M059J (cell line): ENCODE results near the gene MEIOC. TPM values are rescaled to one million over a fixed set of nuclear protein-coding genes. Genes with fewer than 3 reads are reported as not detected.
"Not testable (repeated sequence)": the region's sequence is repeated elsewhere in the genome, so short reads cannot be mapped to it uniquely, and the experiment has no call there.

Experiments used
- DNase-seq: peaks from one replicate; pipeline ENCODE4 v3.0.0-alpha.2; 2012; ENCODE audit warnings: low read depth
- total RNA-seq: library from RNA; depleted of rRNA; stranded (reverse); fragments of >200 nt; shearing (Covaris generic); gene quantifications from 2 replicates; pipeline ENCODE4 v1.2.3, GENCODE V29; 2014

The MEIOC gene
- total RNA-seq, 1 experiment from 2014 or later, result not detected

GRCh38 chr17:44647736-44648135 lies 8.5 kb upstream of the MEIOC start:
- no peak for DNase-seq

GRCh38 chr17:44648963-44649362 lies 7.3 kb upstream of the MEIOC start:
- DNase-seq, result no peak

GRCh38 chr17:44651228-44651627 lies 5.0 kb upstream of the MEIOC start:
- no peak for DNase-seq

DNA sequence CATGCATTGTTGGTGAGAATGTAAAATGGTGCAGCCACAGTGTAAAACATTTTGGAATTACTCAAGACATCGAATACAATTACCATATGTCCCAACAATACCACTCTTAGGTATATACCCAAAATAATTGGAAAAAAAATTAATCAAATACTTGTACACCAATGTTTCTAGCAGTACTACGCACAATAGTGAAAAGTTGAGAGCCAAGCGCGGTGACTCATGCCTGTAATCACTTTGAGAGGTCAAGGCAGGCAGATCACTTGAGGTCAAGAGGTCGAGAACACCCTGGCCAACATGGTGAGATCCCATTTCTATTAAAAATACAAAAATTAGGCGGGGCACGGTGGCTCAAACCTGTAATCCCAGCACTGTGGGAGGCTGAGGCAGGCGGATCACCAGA lies 3.5 kb upstream of the MEIOC start:
- DNase-seq, result no peak

- DNase-seq, result no peak
Measured at GRCh38 chr17:44653384-44653783, 2.9 kb upstream of the MEIOC start.

DNA sequence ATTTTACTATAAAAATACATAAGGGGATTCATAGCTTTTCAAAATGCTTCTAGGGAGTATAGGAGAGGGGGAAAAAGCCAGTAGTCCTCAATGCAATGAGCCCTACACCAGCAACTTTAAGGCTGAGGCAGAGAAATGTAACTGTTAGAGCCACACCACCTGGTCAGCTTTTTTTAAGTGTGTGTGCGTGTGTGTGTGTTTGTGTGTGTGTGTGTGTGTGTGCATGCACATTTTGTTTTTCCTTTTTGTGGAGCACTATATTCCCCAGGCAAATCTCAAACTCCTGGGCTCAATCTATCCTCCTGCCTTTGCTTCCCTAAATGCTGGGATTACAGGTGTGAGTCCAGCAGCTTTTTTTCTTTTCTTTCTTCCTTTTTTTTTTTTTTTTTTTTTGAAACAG lies 2.3 kb upstream of the MEIOC start:
- no peak for DNase-seq

DNA sequence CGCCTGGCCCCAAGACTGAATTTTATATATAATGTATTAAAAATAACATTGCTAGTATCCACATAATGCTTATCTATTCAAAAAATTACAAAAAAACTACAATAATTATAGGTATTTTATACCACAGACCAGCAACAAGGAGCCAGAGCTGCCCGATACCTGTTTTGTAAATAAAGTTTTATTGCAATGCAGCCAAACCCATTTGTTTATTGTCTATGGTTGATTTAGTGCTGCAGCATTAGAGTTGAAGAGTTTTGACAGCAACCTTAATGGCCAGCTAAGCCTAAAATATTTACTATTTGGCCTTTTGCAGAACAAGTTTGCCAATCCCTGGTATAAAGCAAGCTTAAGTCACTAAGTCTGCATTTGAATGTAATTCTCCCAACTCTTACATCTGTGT lies 5.6 kb downstream of the MEIOC start:
- DNase-seq, result no peak

GRCh38 chr17:44663095-44663494 lies 6.8 kb downstream of the MEIOC start:
- DNase-seq, result no peak

GRCh38 chr17:44664867-44665266 lies 8.6 kb downstream of the MEIOC start:
- no peak for DNase-seq

DNA sequence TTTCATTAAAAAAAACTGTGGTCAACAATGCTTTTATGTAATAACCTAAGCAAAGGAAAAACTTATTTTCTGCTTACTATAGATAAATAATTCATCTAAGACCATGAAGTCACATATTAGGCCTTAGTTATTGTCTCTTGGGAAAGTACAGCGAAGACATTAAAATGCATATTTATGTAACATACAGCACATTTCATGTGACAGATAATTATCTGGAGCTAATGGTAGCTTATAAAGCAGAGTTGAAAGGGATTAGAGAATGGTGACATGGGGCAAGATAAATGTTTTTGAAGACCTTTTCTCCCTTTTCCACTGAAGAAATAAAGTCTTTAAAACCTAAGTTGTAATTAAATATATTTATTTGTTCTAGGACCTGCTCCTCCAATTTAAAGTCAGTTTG lies 9.7 kb downstream of the MEIOC start:
- no peak for DNase-seq

DNA sequence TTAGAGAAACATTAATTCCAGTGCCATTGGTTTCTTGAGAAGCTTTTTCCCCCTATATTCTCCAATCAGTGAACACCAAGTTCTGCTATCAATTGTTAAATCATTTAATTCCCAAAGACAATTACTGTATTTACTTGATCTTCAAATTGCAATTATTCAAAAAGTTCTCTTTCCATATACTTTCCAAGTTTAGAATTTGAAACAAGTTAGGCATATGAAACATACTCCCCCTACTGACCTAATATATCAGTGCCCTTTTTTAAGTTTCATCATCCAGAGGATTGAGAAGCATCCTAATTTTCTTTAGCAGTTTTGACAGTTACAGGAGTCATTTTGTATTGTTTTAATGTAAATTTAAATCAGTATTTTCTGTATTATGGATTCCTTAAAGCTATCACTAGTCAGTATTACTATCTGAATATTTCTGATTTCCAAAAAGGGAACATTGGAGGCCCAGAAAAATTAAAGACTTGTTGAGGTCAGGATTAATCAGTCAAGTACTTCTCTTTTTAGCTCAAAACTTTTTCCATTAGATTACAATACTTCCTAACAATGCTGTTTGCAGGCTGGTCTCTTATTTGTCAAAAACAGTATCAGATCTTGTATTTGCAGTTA lies 16.3 kb downstream of the MEIOC start:
- peak; percentile 23 for DNase-seq

GRCh38 chr17:44673893-44674292 lies 17.6 kb downstream of the MEIOC start:
- DNase-seq, result no peak

GRCh38 chr17:44677136-44677535 lies 20.9 kb downstream of the MEIOC start:
- peak; percentile 46 for DNase-seq

DNA sequence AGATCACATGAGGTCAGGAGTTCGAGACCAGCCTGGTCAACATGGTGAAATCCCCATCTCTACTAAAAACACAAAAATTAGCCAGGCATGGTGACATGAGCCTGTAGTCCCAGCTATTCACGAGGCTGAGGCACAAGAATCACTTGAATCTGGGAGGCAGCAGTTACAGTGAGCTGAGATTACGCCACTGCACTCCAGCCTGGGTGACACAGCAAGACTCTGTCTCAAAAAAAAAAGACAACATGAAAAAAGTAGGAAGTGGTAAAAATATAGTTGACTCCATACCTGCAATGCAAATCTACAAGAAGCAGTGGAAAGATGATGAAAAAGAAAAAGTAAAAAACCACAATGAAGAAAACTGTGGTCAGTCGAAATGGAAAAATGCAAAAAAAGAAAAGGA lies 27.0 kb downstream of the MEIOC start:
- DNase-seq, result not testable (repeated sequence)

DNA sequence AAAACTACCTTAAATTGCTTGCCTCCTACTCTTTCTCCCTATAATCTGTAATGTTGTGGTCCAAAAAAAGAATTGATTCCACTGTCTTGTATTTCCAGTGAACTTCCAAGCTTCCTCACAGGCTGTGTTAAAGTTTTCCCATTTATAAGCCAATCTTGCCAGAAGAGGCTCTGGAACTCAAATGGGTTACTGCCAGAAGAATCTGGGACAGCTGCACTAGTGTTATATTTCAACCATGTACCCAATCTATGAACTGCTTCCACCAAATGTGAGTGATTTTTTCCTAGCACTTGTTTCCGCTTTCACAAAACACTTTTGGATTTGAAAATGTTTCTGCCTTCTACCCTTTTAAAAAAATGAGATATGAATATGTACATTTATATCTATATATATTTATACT lies 31.5 kb downstream of the MEIOC start:
- DNase-seq, result no peak

GRCh38 chr17:44688200-44688599 lies 31.9 kb downstream of the MEIOC start:
- no peak for DNase-seq

GRCh38 chr17:44688675-44689476 lies 32.6 kb downstream of the MEIOC start:
- no peak for DNase-seq

- DNase-seq, result peak; percentile 91
Measured at GRCh38 chr17:44689477-44690217, 33.4 kb downstream of the MEIOC start, which contains the start of gene CCDC43. Gene CCDC43 (minus strand): TSS chr17:44689776. CDS start chr17:44689753, 23 bp downstream.

DNA sequence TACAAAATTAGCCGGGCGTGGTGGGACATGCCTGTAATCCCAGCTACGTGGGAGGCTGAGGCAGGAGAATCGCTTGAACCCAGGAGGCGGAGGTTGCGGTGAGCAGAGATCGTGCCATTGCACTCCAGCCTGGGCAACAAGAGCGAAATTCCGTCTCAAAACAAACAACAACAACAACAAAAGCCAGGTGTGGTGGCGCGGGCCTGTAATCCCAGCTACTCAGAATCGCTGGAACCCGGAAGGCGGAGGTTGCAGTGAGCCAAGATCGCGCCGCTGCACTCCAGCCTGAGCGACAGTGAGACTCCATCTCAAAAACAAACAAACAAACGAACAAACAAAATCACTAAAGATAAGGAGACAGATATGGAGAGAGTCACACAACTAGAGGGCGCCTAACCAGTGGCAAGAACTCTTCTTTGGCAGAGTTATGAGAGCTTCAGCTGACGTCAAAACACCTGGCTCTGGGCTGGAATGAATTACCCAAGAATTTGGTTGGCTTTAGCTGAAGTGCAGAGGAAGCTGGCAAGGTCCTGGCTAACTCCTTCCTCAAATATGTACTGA lies 34.6 kb downstream of the MEIOC start:
- peak; percentile 42 for DNase-seq

- DNase-seq, result no peak
Measured at GRCh38 chr17:44693609-44694008, 37.3 kb downstream of the MEIOC start.

GRCh38 chr17:44700288-44700687 lies 44.0 kb downstream of the MEIOC start:
- not testable (repeated sequence) for DNase-seq

DNA sequence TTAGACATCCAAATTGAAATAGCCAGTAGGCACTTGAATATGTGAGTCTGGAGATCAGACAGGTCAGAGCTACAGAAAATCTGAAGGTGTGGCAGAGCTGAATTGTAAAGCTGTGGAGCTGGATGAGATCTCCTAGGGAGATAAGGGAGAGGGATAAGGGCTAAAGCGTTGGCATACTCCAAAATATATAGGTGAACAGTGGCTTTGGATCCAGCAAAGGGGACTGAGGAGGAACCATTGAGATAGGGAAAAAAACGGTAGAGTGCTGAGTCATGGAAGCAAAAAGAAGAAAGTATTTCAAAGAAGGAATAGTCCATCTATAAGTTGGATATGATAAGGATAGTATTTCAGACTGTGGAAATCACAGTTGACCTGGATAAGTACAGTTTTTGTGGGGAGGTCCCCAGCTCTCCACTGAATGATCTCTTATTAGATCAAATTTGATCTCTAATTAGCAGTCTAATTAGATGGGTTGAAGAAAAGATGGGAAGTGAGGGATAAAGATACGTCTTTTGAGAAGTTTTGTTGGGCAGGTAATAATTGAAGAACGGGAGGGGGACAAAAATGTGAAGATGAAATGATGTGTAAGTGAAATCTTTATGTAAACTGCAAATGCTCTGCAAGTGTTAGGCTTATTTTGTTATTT lies 51.6 kb downstream of the MEIOC start:
- DNase-seq, result no peak
